ENCODE results near the gene TBXA2R. TPM values are rescaled to one million over a fixed set of nuclear protein-coding genes. Genes with fewer than 3 reads are reported as not detected.

Gene TBXA2R
- total and polyA plus RNA-seq, 2 experiments from 2014 or later, result 0.42 to 0.73 TPM

DNA sequence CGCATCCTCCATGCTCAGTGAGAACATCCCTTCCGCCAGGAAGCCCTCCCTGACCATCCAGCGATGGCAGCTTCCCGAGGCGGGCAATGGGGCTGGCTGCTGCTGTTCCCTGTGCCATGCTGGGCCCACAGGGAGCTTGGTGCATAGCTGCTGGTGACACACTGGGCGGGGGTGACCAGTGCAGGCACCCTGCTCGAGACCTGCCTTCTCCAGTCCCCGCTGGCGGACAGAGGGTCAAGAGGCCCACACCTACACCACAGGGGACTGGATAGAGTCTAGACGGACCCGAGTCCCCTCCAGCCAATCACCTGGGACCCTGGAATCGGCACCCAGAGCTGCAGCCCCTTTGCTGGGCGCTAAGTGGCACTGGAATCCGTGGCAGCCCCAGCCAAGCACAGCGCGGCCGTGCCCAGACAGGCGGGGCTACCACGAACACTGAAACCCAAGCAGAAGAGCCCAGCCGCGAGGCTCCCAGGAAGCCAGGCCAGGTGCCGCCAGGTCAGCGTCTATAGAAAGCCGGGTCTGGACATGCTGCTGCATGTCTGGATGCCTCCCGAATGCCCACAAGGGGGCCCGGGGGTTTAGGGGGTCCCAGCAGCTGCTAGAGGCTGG is 9.0 kb upstream of the TBXA2R start (continued):
- TF ChIP-seq, protein P1, sequence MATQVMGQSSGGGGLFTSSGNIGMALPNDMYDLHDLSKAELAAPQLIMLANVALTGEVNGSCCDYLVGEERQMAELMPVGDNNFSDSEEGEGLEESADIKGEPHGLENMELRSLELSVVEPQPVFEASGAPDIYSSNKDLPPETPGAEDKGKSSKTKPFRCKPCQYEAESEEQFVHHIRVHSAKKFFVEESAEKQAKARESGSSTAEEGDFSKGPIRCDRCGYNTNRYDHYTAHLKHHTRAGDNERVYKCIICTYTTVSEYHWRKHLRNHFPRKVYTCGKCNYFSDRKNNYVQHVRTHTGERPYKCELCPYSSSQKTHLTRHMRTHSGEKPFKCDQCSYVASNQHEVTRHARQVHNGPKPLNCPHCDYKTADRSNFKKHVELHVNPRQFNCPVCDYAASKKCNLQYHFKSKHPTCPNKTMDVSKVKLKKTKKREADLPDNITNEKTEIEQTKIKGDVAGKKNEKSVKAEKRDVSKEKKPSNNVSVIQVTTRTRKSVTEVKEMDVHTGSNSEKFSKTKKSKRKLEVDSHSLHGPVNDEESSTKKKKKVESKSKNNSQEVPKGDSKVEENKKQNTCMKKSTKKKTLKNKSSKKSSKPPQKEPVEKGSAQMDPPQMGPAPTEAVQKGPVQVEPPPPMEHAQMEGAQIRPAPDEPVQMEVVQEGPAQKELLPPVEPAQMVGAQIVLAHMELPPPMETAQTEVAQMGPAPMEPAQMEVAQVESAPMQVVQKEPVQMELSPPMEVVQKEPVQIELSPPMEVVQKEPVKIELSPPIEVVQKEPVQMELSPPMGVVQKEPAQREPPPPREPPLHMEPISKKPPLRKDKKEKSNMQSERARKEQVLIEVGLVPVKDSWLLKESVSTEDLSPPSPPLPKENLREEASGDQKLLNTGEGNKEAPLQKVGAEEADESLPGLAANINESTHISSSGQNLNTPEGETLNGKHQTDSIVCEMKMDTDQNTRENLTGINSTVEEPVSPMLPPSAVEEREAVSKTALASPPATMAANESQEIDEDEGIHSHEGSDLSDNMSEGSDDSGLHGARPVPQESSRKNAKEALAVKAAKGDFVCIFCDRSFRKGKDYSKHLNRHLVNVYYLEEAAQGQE (IDR thresholded peaks at IDR 0.05; ENCODE audit: unreplicated experiment), result no peak
- TF ChIP-seq, protein P2, sequence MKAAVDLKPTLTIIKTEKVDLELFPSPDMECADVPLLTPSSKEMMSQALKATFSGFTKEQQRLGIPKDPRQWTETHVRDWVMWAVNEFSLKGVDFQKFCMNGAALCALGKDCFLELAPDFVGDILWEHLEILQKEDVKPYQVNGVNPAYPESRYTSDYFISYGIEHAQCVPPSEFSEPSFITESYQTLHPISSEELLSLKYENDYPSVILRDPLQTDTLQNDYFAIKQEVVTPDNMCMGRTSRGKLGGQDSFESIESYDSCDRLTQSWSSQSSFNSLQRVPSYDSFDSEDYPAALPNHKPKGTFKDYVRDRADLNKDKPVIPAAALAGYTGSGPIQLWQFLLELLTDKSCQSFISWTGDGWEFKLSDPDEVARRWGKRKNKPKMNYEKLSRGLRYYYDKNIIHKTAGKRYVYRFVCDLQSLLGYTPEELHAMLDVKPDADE (IDR thresholded peaks at IDR 0.05), result no peak
- no peak for TF ChIP-seq ZNF331 (CRISPR knock-in tag; IDR thresholded peaks at IDR 0.05; ENCODE audit: low read depth)
- TF ChIP-seq, protein P3, sequence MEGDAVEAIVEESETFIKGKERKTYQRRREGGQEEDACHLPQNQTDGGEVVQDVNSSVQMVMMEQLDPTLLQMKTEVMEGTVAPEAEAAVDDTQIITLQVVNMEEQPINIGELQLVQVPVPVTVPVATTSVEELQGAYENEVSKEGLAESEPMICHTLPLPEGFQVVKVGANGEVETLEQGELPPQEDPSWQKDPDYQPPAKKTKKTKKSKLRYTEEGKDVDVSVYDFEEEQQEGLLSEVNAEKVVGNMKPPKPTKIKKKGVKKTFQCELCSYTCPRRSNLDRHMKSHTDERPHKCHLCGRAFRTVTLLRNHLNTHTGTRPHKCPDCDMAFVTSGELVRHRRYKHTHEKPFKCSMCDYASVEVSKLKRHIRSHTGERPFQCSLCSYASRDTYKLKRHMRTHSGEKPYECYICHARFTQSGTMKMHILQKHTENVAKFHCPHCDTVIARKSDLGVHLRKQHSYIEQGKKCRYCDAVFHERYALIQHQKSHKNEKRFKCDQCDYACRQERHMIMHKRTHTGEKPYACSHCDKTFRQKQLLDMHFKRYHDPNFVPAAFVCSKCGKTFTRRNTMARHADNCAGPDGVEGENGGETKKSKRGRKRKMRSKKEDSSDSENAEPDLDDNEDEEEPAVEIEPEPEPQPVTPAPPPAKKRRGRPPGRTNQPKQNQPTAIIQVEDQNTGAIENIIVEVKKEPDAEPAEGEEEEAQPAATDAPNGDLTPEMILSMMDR (conservative IDR thresholded peaks at IDR 0.05; ENCODE audit: low read depth in 2 of 2), result no peak
- TF ChIP-seq POLR2AphosphoS5 (IDR thresholded peaks at IDR 0.05; ENCODE audit: low read depth), result no peak
- no peak for TF ChIP-seq EZH2 (IDR thresholded peaks at IDR 0.05; ENCODE audit: low read depth, unreplicated experiment)

DNA sequence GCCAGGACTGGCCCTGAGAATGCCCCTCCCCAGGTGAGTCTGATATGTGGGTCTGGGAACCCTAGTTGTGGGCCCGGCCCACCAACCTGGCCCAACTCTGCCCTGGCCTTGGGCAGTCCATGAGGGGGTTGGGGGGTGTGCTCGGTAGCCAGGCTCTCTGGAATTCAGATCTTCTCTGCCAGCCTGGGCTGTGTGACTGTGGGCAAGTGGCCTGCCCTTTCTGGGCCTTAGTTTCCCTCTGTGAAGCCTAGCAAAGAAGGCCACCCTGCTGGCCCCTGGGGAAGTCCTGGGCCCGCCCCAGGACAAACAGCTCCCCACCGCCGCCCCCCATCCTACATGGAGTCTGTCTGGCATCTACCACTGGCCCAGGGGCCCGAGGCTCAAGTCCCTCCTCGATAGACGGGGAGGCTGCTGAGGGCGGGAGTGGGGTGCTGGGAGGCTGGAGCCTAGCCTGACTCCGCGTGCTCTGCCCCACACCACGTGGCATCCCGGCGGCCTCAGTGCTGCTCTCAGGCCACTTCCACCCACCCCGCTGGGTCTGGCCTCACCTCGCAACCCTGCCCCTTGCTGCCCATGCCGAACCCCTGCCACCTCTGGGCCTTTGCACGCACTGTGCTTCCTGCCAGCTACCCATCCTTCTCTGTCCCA is 8.3 kb upstream of the TBXA2R start:
- Mint-ChIP-seq H3K36me3 (ENCODE audit: low read depth) (peaks cover 20% of the 10 kb centered on the region), H3K4me1 (peaks cover 2% of the 10 kb centered on the region; the same call in 1 of the 3 replicates), H3K27ac (no peak overlapping the region), H3K4me3 (no peak overlapping the region), H3K27me3 (ENCODE audit: insufficient read depth, low read depth, poor library complexity) (peaks cover 4% of the 10 kb centered on the region), H3K9me3 (no peaks in the 10 kb centered on the region)
- Histone ChIP-seq H3K4me3 (no peak overlapping the region), H3K79me2 (replicated peaks; ENCODE audit: insufficient read depth) (no peaks in the 10 kb centered on the region), H3K27me3 (ENCODE audit: insufficient read depth) (no peaks in the 10 kb centered on the region), H2AFZ (no peak overlapping the region), H4K20me1 (replicated peaks; ENCODE audit: insufficient read depth) (peaks cover 5% of the 10 kb centered on the region), H3K9me2 (ENCODE audit: insufficient read depth) (no peaks in the 10 kb centered on the region), H3F3A (replicated peaks; ENCODE audit: low read depth) (0 out of 2 replicates have a peak, but pooled peaks cover 8% of the 10 kb centered on the region), H3K27ac (ENCODE audit: low read depth) (no peak overlapping the region), H3K4me2 (no peak overlapping the region), H3K4me1 (ENCODE audit: insufficient read depth) (no peaks in the 10 kb centered on the region; the same call in 1 of the 2 replicates), H3K36me3 (ENCODE audit: insufficient read depth) (no peaks in the 10 kb centered on the region)
- DNase-seq (ENCODE audit: low spot score), result no peak
- ATAC-seq, result no peak
- TF ChIP-seq CREB1 (CRISPR knock-in tag; IDR thresholded peaks at IDR 0.05; ENCODE audit: low read depth), result no peak
- TF ChIP-seq, protein P4, sequence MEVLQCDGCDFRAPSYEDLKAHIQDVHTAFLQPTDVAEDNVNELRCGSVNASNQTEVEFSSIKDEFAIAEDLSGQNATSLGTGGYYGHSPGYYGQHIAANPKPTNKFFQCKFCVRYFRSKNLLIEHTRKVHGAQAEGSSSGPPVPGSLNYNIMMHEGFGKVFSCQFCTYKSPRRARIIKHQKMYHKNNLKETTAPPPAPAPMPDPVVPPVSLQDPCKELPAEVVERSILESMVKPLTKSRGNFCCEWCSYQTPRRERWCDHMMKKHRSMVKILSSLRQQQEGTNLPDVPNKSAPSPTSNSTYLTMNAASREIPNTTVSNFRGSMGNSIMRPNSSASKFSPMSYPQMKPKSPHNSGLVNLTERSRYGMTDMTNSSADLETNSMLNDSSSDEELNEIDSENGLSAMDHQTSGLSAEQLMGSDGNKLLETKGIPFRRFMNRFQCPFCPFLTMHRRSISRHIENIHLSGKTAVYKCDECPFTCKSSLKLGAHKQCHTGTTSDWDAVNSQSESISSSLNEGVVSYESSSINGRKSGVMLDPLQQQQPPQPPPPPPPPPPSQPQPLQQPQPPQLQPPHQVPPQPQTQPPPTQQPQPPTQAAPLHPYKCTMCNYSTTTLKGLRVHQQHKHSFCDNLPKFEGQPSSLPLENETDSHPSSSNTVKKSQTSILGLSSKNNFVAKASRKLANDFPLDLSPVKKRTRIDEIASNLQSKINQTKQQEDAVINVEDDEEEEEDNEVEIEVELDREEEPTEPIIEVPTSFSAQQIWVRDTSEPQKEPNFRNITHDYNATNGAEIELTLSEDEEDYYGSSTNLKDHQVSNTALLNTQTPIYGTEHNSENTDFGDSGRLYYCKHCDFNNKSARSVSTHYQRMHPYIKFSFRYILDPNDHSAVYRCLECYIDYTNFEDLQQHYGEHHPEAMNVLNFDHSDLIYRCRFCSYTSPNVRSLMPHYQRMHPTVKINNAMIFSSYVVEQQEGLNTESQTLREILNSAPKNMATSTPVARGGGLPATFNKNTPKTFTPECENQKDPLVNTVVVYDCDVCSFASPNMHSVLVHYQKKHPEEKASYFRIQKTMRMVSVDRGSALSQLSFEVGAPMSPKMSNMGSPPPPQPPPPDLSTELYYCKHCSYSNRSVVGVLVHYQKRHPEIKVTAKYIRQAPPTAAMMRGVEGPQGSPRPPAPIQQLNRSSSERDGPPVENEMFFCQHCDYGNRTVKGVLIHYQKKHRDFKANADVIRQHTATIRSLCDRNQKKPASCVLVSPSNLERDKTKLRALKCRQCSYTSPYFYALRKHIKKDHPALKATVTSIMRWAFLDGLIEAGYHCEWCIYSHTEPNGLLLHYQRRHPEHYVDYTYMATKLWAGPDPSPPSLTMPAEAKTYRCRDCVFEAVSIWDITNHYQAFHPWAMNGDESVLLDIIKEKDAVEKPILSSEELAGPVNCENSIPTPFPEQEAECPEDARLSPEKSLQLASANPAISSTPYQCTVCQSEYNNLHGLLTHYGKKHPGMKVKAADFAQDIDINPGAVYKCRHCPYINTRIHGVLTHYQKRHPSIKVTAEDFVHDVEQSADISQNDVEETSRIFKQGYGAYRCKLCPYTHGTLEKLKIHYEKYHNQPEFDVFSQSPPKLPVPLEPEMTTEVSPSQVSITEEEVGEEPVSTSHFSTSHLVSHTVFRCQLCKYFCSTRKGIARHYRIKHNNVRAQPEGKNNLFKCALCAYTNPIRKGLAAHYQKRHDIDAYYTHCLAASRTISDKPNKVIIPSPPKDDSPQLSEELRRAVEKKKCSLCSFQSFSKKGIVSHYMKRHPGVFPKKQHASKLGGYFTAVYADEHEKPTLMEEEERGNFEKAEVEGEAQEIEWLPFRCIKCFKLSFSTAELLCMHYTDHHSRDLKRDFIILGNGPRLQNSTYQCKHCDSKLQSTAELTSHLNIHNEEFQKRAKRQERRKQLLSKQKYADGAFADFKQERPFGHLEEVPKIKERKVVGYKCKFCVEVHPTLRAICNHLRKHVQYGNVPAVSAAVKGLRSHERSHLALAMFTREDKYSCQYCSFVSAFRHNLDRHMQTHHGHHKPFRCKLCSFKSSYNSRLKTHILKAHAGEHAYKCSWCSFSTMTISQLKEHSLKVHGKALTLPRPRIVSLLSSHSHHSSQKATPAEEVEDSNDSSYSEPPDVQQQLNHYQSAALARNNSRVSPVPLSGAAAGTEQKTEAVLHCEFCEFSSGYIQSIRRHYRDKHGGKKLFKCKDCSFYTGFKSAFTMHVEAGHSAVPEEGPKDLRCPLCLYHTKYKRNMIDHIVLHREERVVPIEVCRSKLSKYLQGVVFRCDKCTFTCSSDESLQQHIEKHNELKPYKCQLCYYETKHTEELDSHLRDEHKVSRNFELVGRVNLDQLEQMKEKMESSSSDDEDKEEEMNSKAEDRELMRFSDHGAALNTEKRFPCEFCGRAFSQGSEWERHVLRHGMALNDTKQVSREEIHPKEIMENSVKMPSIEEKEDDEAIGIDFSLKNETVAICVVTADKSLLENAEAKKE (CRISPR knock-in tag; IDR thresholded peaks at IDR 0.05), result no peak
- TF ChIP-seq POLR2AphosphoS5 (IDR thresholded peaks at IDR 0.05; ENCODE audit: low read depth), result no peak
- TF ChIP-seq EZH2phosphoT487 (IDR thresholded peaks at IDR 0.05; ENCODE audit: unreplicated experiment), result no peak
- TF ChIP-seq ZNF114 (CRISPR knock-in tag; IDR thresholded peaks at IDR 0.05), result no peak
- no peak for TF ChIP-seq ZNF331 (CRISPR knock-in tag; IDR thresholded peaks at IDR 0.05; ENCODE audit: low read depth)

Measured in GM23338 (cell line).